CD4-positive, alpha-beta T cell (primary cell): ENCODE measurements around the gene SUN3. TPM values are rescaled to one million over a fixed set of nuclear protein-coding genes. Genes with fewer than 3 reads are reported as not detected.
"Not testable (repeated sequence)": the region's sequence is repeated elsewhere in the genome, so short reads cannot be mapped to it uniquely, and the experiment has no call there.

ENCODE experiments used
- ATAC-seq: fragments of 200-7000 bp; cut with Tn5 transposase; one replicate; pipeline ENCODE4 v1.10.0; 2022; ENCODE audit warnings: mild to moderate bottlenecking; ENCODE audit not compliant: poor library complexity
- CTCF ChIA-PET: fragments of 350-600 bp; sonication (Branson Sonifier 250); formaldehyde crosslinking; loops from one replicate; lab custom pipeline; 2021; ENCODE audit warnings: antibody characterized with exemption, inconsistent platforms; lab: Charles Lee
- POLR2A ChIA-PET: fragments of 350-600 bp; sonication (Branson Sonifier 250); formaldehyde crosslinking; loops from one replicate; lab custom pipeline; 2021; ENCODE audit warnings: antibody characterized with exemption, inconsistent platforms; lab: Charles Lee
- DNase-seq, 14 experiments: peaks; one replicate each; pipeline ENCODE4 v3.0.0-alpha.2; 2013 to 2020; ENCODE audit warnings: mixed read lengths in 2 of 14
- H3K27ac ChIP-seq, 2 donors: one replicate each; pipeline versions ENCODE4 v1.5.1 to v1.7.0; 2013; ENCODE audit warnings: low read length in 2 of 2, low read depth in 1 of 2, mild to moderate bottlenecking in 1 of 2
- H3K27me3 ChIP-seq, 2 experiments: 1 replicate in 1 of 2; 2 replicates in 1 of 2; pipeline versions ENCODE4 v1.6.1 to v1.7.0; 2013; ENCODE audit warnings: low read length in 2 of 2, control low read depth in 1 of 2, mild to moderate bottlenecking in 1 of 2, moderate library complexity in 1 of 2; ENCODE audit not compliant: insufficient read depth in 2 of 2, control insufficient read depth in 1 of 2
- H3K36me3 ChIP-seq: one replicate; pipeline ENCODE4 v1.6.1; 2013; ENCODE audit warnings: low read length, control low read depth; ENCODE audit not compliant: insufficient read depth
- H3K4me1 ChIP-seq: one replicate; pipeline ENCODE4 v1.6.1; 2013; ENCODE audit warnings: low read length, control low read depth; ENCODE audit not compliant: insufficient read depth
- H3K4me3 ChIP-seq: one replicate; pipeline ENCODE4 v1.5.1; 2013; ENCODE audit warnings: mild to moderate bottlenecking, low read length, moderate library complexity
- H3K9me3 ChIP-seq, 2 experiments: 1 replicate in 1 of 2; 2 replicates in 1 of 2; pipeline versions ENCODE4 v1.6.1 to v1.7.0; 2013; ENCODE audit warnings: low read length in 2 of 2, mild to moderate bottlenecking in 2 of 2, control low read depth in 1 of 2, moderate library complexity in 1 of 2; ENCODE audit not compliant: control insufficient read depth in 1 of 2, insufficient read depth in 1 of 2
- H3K27ac Mint-ChIP-seq: one replicate; pipeline ENCODE4 v1.8.0; 2020; ENCODE audit warnings: mixed read lengths
- H3K27me3 Mint-ChIP-seq: one replicate; pipeline ENCODE4 v1.8.0; 2021; ENCODE audit warnings: mixed read lengths
- H3K36me3 Mint-ChIP-seq: one replicate; pipeline ENCODE4 v1.8.0; 2021; ENCODE audit warnings: low read depth, mixed read lengths
- H3K4me1 Mint-ChIP-seq: one replicate; pipeline ENCODE4 v1.8.0; 2021; ENCODE audit warnings: low read depth, mixed read lengths
- H3K4me3 Mint-ChIP-seq: one replicate; pipeline ENCODE4 v1.8.0; 2020; ENCODE audit warnings: mild to moderate bottlenecking, mixed read lengths
- H3K9me3 Mint-ChIP-seq: one replicate; pipeline ENCODE4 v1.8.0; 2020; ENCODE audit warnings: mixed read lengths
- intact Hi-C, 2 experiments: fragments of 100-400 bp; cut with DNase I in 1 of 2; cut with micrococcal nuclease in 1 of 2; formaldehyde crosslinking; loops; one replicate each; pipeline versions ENCODE4 v1.15.1 to v1.9.0; 2023 to 2025; cut with DNase I, micrococcal nuclease
- total RNA-seq, 174 experiments: library from RNA in 2 of 174; stranded (reverse) in 2 of 174; gene quantifications; one replicate each; pipeline ENCODE4 v1.2.3 and lab custom pipeline; 2021 to 2026
- TF ChIP-seq, protein P1 (sequence below): fragments of 200-600 bp; IDR thresholded peaks from one replicate; pipeline ENCODE4 v1.8.0; 2022; ENCODE audit warnings: antibody characterized with exemption, mild to moderate bottlenecking

SUN3 gene
- total RNA-seq, 2 experiments from 2014 or later: not detected

DNA sequence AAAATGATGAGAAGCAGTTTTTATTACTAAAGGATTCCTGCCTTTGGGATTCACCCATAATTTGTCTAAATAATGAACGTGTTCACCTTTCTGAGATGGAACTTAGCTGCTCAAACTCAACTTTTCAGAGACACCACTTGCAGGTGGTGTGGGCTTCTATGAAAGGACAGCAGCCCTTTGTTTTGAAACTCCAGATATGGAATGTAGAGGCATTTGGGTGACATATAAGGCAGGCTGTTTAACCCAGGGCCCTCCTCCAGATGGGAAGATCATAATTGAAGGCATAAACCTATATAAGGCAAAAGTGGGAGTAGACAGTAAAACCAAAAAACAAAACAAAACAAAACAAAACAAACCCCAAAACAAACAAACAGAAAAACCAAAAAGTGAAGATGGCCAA lies 37.6 kb downstream of the SUN3 start:
- ChIA-PET POLR2A (interaction anchor here (0.8 to 2.7 kb wide), 10 partner anchors 9 to 119 kb away, joined by 3 to 40 read pairs (median 6); partner anchors contain the start of genes HUS1 and UPP1), CTCF (interaction anchor here (0.6 to 3.2 kb wide), 20 partner anchors 9 to 163 kb away, joined by 3 to 56 read pairs (median 5); no protein-coding TSS in a partner anchor)
- no peak for ATAC-seq
- Mint-ChIP-seq H3K4me1 (peaks cover 24% of the 10 kb centered on the region), H3K36me3 (no peaks in the 10 kb centered on the region), H3K27me3 (no peaks in the 10 kb centered on the region), H3K4me3 (peak overlapping the region; percentile 87), H3K9me3 (no peaks in the 10 kb centered on the region), H3K27ac (peak overlapping the region; percentile 88)
- H3K27me3 ChIP-seq: no peaks in the 10 kb centered on the region
- H3K27ac ChIP-seq: peak overlapping the region; percentile 60 to 70
- peak overlapping the region; percentile 74 for H3K4me3 ChIP-seq
- DNase-seq: no peak
- intact Hi-C loops: loop anchor here (1.0 to 5.0 kb wide), 4 partner anchors 44 to 119 kb away; partner anchors contain the start of genes C7orf57 (in 2 of the 2) and UPP1 (in 1 of the 2)
- peaks cover 16% of the 10 kb centered on the region for H3K4me1 ChIP-seq
- TF ChIP-seq, protein P1, sequence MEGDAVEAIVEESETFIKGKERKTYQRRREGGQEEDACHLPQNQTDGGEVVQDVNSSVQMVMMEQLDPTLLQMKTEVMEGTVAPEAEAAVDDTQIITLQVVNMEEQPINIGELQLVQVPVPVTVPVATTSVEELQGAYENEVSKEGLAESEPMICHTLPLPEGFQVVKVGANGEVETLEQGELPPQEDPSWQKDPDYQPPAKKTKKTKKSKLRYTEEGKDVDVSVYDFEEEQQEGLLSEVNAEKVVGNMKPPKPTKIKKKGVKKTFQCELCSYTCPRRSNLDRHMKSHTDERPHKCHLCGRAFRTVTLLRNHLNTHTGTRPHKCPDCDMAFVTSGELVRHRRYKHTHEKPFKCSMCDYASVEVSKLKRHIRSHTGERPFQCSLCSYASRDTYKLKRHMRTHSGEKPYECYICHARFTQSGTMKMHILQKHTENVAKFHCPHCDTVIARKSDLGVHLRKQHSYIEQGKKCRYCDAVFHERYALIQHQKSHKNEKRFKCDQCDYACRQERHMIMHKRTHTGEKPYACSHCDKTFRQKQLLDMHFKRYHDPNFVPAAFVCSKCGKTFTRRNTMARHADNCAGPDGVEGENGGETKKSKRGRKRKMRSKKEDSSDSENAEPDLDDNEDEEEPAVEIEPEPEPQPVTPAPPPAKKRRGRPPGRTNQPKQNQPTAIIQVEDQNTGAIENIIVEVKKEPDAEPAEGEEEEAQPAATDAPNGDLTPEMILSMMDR: no peak
- no peaks in the 10 kb centered on the region for H3K9me3 ChIP-seq
- no peaks in the 10 kb centered on the region for H3K36me3 ChIP-seq

DNA sequence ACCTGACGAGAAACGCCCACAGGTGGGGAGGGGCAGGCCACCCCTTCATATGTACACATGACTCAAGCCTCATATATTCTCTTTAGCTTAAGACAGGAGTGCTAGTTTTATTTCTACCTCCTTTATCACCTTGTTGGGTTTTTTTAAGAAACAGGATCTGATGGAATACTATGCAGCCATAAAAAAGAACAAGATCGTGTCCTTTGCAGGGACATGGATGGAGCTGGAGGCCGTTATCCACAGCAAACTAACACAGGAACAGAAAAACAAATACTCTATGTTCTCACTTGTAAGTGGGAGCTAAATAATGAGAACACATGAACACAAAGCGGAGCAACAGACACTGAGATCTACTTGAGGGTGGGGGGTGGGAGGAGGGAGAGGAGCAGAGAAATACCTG lies 38.3 kb downstream of the SUN3 start:
- ChIA-PET POLR2A (interaction anchor here (1.8 to 2.7 kb wide), 2 partner anchors 118 to 120 kb away, joined by 6 to 26 read pairs; no protein-coding TSS in a partner anchor), CTCF (interaction anchor here (1.7 to 3.2 kb wide), 4 partner anchors 13 to 119 kb away, joined by 5 to 56 read pairs (median 7); no protein-coding TSS in a partner anchor)
- Mint-ChIP-seq H3K9me3 (no peaks in the 10 kb centered on the region), H3K27me3 (no peaks in the 10 kb centered on the region), H3K27ac (peak overlapping the region; percentile 88), H3K4me3 (peak overlapping the region; percentile 64), H3K4me1 (peaks cover 24% of the 10 kb centered on the region), H3K36me3 (no peaks in the 10 kb centered on the region)
- DNase-seq (no peak), ATAC-seq (no peak)
- Histone ChIP-seq H3K9me3 (no peaks in the 10 kb centered on the region), H3K27me3 (no peaks in the 10 kb centered on the region), H3K36me3 (no peaks in the 10 kb centered on the region), H3K4me1 (peaks cover 16% of the 10 kb centered on the region), H3K4me3 (no peak overlapping the region), H3K27ac (no peak overlapping the region)
- intact Hi-C loops: loop anchor here (2.0 to 5.0 kb wide), 3 partner anchors 44 to 97 kb away; partner anchors contain the start of genes C7orf57 (in 2 of the 2) and UPP1 (in 1 of the 2)
- TF ChIP-seq, protein P1: no peak

- ATAC-seq, H3K27me3 ChIP-seq, H3K4me3 ChIP-seq, H3K36me3 Mint-ChIP-seq, POLR2A ChIA-PET, H3K4me3 Mint-ChIP-seq, H3K9me3 Mint-ChIP-seq, H3K27ac ChIP-seq, H3K36me3 ChIP-seq, H3K27me3 Mint-ChIP-seq, H3K9me3 ChIP-seq, DNase-seq: not testable (repeated sequence)
- CTCF ChIA-PET: interaction anchor here (2.3 to 2.8 kb wide), 2 partner anchors 12 to 121 kb away, joined by 9 to 19 read pairs; no protein-coding TSS in a partner anchor
- Mint-ChIP-seq H3K27ac (peak overlapping the region; percentile 88), H3K4me1 (peaks cover 24% of the 10 kb centered on the region)
- intact Hi-C loops: loop anchor here (2.0 to 5.0 kb wide), 3 partner anchors 45 to 97 kb away; partner anchors contain the start of genes C7orf57 (in 2 of the 2) and UPP1 (in 1 of the 2)
- H3K4me1 ChIP-seq: peaks cover 16% of the 10 kb centered on the region
Observed at GRCh38 chr7:47989607-47990400, 39.1 kb downstream of the SUN3 start.
